ENCODE data around the gene AFF3.

AFF3 gene

DNA sequence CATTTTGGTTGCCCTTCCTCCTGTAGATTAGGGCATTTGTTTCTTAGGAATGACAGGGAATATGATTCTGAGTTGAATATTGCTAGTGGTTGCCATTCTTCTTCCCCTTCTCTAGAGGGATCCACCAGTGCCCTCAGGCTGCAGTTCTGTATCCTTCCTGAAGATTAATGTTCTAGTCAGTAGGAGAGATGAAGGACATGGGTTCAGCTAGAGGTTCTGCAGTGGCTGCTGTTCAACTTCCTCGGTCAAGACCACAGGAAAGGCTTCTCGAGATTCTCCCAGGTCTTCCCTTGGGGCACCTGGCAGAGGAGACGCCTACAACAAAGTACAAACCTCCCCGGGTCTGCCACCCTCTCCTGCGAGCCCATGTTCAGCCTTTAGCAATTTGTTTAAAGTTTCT lies 325.5 kb downstream of the AFF3 start:
- DNase-seq, result no peak

DNA sequence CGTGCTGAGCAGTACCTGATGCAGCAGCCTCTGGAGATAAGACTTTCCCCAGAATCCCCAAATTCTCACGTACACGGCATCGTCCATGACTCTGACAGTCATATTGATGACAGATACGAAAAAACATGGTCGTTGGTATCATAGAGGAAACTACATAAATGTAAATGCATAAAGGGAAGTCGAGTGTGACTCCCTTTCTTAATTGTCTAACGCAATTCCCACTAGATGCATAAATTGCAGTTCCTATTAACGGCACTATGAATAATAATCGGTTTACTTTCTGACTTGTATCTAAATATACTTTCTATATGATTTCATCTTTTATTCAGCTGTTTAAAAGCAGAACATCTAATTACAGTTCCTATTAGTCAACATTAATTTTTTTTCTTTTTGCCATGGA lies 330.0 kb downstream of the AFF3 start:
- DNase-seq, result no peak

- no peak for DNase-seq
Observed at GRCh38 chr2:99811544-99811943, 330.8 kb downstream of the AFF3 start.

DNA sequence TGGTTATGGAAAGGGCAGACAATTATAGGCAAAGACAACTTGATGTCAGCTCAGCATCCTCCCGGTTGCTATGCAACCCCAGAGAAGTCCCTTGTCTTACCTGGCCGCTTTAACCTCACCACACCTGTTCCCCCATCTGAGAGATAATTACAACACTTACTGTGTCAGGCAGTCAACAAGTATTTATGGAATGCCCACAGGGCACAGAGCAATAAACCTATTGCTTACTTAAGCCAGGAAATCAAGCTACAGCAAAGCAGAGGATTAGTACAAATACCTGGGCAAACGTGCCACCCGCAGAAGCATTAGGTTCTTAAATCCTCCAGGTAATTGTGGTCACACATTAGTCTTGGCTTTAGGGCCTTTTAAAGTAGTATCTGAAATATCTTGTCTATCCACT lies 332.2 kb downstream of the AFF3 start:
- DNase-seq, result no peak

DNA sequence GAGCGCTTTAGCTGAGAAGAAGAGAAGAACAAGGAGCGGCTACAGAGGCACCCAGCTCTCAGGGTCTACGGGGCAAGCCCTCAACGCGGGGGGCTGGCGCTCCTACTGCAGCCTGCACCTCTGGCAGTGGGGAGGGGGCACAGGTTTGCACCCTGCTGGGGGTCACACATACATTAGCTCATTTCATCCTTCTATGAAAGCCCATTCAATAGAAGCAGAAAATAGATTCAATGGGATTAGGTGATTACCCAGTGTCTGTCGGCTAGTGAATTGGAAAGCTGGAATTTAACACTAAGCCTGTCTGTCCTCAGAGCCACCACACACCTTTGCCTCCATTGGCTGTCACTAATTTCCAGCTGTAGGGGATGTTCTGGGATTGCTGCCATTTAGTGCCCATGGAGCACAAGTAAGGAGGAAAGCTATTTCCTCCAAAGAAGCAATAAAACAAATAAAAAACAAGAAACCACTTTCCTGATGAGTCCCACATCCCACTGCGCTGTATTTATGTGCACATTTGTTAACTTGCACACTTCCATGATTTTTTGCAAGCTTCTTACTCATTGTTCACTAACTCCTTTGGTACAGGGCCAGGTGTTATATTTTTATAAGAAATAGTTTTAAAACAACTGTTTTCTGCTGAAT lies 333.0 kb downstream of the AFF3 start:
- no peak for DNase-seq

GRCh38 chr2:99808361-99809200 lies 333.8 kb downstream of the AFF3 start:
- no peak for DNase-seq

DNA sequence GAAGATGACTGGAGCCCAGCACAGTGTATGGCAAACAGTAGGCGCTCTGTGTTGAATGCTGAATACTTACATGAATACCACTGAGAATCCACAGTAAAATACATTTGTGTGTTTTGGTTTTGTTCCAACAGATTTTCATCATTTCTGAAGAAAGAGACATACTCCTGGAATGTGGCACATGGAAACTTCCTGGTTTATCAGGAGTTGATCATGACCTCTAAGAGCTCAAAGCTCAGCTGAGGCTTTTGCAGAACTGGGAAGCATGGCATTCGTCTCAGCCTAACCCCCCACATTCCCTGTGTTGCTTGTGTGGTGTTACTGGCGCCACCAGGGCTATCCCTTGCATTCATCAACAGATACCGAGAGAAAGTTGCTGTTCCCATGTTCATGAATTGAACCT lies 335.6 kb downstream of the AFF3 start:
- no peak for DNase-seq

DNA sequence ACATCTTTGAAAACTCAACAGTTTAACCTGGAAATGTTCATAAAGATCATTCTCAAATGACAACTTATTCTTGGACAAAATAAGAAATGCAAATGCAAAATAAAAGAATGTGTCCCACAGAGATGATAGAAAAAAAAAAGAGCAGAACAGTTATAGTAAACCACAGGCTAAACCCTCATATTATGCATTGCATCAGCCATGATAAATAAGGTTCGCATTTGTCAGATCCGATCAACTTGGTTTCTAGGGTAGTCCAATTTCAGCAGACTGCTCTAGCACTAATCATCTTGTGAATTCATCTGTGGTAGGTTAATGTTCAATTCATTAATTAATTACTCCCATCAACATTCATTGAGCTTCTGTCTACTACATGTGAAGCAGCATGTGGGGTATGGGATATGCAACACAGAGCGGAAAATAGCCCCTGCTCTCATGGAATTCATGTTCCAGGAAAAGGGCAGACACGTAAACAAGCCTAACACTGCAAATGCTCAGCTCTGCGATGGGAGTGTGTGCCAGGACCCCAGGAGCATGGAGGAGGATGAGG lies 336.4 kb downstream of the AFF3 start:
- no peak for DNase-seq

DNA sequence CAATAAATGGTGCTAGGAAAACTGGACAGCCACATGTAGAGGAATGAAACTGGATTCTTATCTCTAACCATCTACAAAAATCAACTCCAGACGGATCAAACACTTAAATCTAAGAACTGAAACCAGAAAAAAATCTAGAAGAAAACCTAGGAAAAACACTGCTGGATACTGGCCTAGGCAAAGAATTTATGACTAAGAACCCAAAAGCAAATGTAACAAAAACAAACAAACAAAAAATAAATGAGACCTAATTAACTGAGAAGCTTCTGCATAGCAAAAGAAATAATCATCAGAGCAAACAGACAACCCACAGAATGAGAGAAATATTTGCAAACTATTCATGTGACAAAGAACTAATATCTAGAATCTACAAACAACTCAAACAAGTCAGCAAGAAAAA lies 338.5 kb downstream of the AFF3 start:
- no peak for DNase-seq

GRCh38 chr2:99802734-99803133 lies 339.7 kb downstream of the AFF3 start:
- DNase-seq, result no peak

DNA sequence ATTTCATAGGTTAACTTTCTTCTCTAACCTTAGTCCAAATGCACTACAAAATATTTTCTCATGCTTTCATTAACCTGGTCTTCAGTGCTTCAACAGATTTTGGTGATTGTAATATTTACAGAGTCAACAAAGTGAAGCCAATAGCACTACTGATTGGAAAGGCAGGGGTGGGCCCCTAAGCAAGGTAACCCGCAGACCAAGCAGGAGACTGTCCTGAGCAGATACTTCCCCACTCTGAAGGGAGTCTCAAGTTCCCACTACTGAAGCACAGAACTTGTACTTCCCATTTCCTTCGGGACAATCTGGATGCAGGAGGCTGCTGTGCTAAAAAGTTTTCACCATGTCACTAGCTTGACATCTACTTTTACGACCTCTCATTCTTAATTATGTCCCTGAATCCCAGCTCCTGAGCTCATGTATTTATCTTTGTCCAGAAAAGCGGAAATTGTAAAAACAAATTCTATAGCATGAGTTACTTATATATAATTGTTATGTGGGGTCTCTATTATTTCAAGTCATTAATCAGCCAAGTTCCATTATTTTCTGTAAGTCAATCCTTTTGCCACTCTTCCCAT lies 341.0 kb downstream of the AFF3 start:
- no peak for DNase-seq

DNA sequence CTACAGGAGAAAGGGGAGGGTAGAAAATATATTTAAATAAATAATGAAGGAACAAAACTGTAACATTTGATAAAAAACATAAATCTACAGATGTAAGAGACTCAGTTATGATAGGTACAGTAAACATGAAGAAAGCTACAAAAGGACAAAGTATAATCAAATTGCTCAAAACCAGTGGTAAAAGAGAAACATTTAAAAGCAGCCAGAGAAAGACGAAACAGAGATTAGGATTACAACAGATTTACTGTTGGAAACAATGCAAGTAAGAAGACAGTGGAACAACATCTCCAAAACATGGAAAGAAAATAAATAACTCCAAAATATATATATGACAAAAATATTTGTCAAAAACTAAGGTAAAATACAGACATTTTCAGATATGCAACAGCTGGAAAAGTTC lies 344.9 kb downstream of the AFF3 start:
- no peak for DNase-seq

DNA sequence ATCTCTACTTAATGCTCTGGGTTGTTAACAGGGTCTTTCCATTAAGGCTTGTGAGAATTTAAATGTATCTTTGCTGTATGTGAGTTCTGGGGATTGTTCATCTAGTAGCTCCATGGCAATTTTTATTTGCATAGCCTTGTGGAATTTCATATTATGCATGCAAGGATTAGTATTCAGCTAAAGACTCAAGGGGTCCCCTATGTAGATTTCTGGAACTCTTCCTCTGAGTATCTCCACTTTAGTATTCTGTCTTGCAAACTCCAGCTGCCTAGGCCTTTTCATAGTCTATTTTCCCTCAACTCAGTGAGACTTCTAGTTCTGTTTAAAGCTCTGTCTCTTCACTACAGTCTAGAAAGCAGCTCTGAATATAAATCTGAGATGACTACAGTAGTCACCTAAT lies 348.0 kb downstream of the AFF3 start:
- DNase-seq, result no peak

- DNase-seq, result no peak
Observed at GRCh38 chr2:99793022-99793421, 349.4 kb downstream of the AFF3 start.

GRCh38 chr2:99789849-99790248 lies 352.5 kb downstream of the AFF3 start:
- no peak for DNase-seq

GRCh38 chr2:99787769-99788382 lies 354.5 kb downstream of the AFF3 start:
- no peak for DNase-seq

GRCh38 chr2:99786636-99787390 lies 355.6 kb downstream of the AFF3 start:
- no peak for DNase-seq

DNA sequence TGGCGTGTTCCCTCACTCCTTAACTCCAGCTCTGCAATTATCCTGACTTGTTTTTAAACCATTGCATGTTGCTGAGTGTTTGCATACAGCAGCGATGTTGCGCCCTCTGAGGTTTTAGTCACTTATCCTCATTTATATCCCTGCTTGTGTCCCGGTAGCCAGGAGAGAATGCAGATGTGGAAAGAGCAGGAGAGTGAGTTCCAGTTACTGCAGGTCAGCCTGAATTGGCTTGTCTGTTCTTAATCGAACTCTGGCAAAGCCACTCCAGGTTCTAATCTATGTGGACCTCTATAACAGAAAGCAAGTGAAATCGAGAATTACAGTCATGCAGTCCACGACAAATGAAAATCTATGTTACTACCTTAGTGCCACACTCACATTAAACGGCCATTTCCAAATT lies 357.4 kb downstream of the AFF3 start:
- no peak for DNase-seq

DNA sequence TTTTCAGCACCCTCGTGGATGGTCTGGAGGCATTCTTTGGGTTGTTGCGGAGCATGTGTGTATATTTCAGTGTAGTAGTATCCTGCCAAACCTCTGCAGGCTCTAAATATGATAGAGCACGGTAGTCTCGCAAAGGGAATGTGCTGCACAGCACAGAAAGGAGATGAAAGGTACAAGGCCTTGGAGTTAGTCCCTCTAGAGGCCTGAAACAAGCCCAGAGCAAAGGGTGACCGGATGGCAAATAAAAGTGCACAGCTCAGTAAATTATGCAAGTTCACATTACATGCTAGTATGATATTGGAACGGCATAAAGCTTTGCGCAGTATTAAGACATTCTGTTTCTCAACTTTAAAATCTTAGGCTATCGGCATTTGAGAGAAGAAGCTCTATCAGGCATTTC lies 358.1 kb downstream of the AFF3 start:
- no peak for DNase-seq

DNA sequence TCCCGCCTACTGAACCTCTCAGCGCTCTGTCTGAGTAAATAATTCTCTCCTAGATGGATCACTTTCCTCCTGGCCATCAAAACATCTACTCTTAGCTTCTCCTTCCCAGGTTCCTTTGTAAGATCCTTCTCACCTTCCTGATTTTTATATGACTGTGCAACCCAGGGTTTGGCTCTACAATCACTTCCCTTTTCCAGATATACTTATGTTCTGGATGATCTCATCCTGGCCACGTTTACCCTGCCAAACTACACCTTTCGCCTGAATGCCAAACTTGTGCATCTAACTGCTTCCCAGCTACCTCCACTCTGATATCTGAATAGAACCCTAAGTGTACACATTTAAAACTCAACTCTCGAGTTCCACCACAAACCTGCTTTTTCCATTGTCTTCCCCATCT lies 362.1 kb downstream of the AFF3 start:
- DNase-seq, result no peak

DNA sequence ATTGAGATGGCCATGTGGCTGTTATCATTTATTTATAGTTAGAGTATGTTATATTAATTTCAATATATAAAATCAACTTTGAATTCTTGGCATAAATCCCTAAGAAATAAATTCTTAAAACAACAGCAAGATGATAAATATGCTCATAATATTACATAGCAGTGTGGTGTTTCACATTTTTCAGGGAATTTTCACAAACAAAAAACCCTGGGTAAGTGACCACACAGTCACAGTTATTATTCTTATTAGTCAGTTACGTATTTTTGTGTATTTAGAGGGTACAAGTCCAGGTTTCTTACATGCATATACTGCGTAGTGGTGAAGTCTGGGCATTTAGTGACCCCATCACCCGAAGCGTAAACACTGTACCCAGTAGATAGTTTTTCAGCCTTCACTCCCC lies 363.1 kb downstream of the AFF3 start:
- no peak for DNase-seq

GRCh38 chr2:99777656-99778290 lies 364.6 kb downstream of the AFF3 start:
- no peak for DNase-seq
